Islet of Langerhans (tissue), 1 donor: Measurements from ENCODE around the gene MDM4.
"Not testable (repeated sequence)": the region's sequence is repeated elsewhere in the genome, so short reads cannot be mapped to it uniquely, and the experiment has no call there.

ENCODE experiments used
- FAIRE-seq: peaks from one replicate; lab custom pipeline; 2011; peaks lifted over from hg19 to GRCh38; lab: Jason Lieb, UNC

MDM4 gene

GRCh38 chr1:204514828-204515227 is 1.4 kb upstream of the MDM4 start:
- no peak for FAIRE-seq

- FAIRE-seq, result not testable (repeated sequence)
These were observed 1.2 kb downstream of the MDM4 start for GRCh38 chr1:204517382-204517781.

GRCh38 chr1:204520834-204521709 is 4.9 kb downstream of the MDM4 start:
- FAIRE-seq, result no peak

- FAIRE-seq, result not testable (repeated sequence)
These were observed 5.8 kb downstream of the MDM4 start for GRCh38 chr1:204521941-204522521.

GRCh38 chr1:204523605-204524215 is 7.5 kb downstream of the MDM4 start:
- no peak for FAIRE-seq

GRCh38 chr1:204524986-204525385 is 8.8 kb downstream of the MDM4 start:
- FAIRE-seq, result no peak

- no peak for FAIRE-seq
These were observed 12.0 kb downstream of the MDM4 start for GRCh38 chr1:204528241-204528640.

- FAIRE-seq, result no peak
These were observed 12.5 kb downstream of the MDM4 start for GRCh38 chr1:204528677-204529076.

GRCh38 chr1:204529371-204529895 is 13.2 kb downstream of the MDM4 start:
- FAIRE-seq, result no peak

- no peak for FAIRE-seq
These were observed 14.7 kb downstream of the MDM4 start for GRCh38 chr1:204530932-204531331.

GRCh38 chr1:204532832-204533231 is 16.6 kb downstream of the MDM4 start:
- no peak for FAIRE-seq

GRCh38 chr1:204541626-204542025 is 25.4 kb downstream of the MDM4 start:
- FAIRE-seq, result no peak

GRCh38 chr1:204544321-204544720 is 28.1 kb downstream of the MDM4 start:
- no peak for FAIRE-seq

- FAIRE-seq, result no peak
These were observed 29.0 kb downstream of the MDM4 start for GRCh38 chr1:204545202-204545601.

GRCh38 chr1:204545881-204546280 is 29.7 kb downstream of the MDM4 start:
- no peak for FAIRE-seq

GRCh38 chr1:204548265-204548664 is 32.1 kb downstream of the MDM4 start:
- FAIRE-seq, result no peak

- no peak for FAIRE-seq
These were observed 33.1 kb downstream of the MDM4 start for GRCh38 chr1:204549313-204549712.

GRCh38 chr1:204550926-204551325 is 34.7 kb downstream of the MDM4 start:
- FAIRE-seq, result no peak

- no peak for FAIRE-seq
These were observed 40.3 kb downstream of the MDM4 start for GRCh38 chr1:204556458-204557052.

GRCh38 chr1:204558467-204558866 is 42.3 kb downstream of the MDM4 start:
- no peak for FAIRE-seq

GRCh38 chr1:204560002-204560401 is 43.8 kb downstream of the MDM4 start:
- FAIRE-seq, result not testable (repeated sequence)

GRCh38 chr1:204560590-204561150 is 44.5 kb downstream of the MDM4 start:
- no peak for FAIRE-seq
